HG02852 (cell line): ENCODE results near the gene PRPF19.

ENCODE experiments used
- ATAC-seq: cut with Tn5 transposase; IDR thresholded peaks from one replicate; pipeline ENCODE4 v1.9.1; 2021; ENCODE audit warnings: mild to moderate bottlenecking, moderate library complexity; ENCODE audit not compliant: unreplicated experiment

PRPF19 gene

GRCh38 chr11:60906132-60906972, at the start of gene PRPF19:
Gene PRPF19 (minus strand): TSS chr11:60906585. CDS start chr11:60906382, 203 bp downstream.
- peak; percentile 72 for ATAC-seq

- no peak for ATAC-seq
Measured at GRCh38 chr11:60955571-60955970, 49.2 kb upstream of the PRPF19 start.

GRCh38 chr11:60954421-60954820, 48.0 kb upstream of the PRPF19 start:
- no peak for ATAC-seq

GRCh38 chr11:60953781-60954180, 47.4 kb upstream of the PRPF19 start:
- no peak for ATAC-seq

GRCh38 chr11:60952742-60953170, 46.4 kb upstream of the PRPF19 start:
- no peak for ATAC-seq

GRCh38 chr11:60951904-60952741, 45.7 kb upstream of the PRPF19 start, which contains the start of gene SLC15A3:
Gene SLC15A3 (minus strand): TSS chr11:60952176. CDS start chr11:60951551, 625 bp downstream.
- ATAC-seq, result peak; percentile 75

- ATAC-seq, result no peak
Measured at GRCh38 chr11:60951606-60951903, 45.2 kb upstream of the PRPF19 start.

GRCh38 chr11:60950933-60951605, 44.7 kb upstream of the PRPF19 start:
- no peak for ATAC-seq

GRCh38 chr11:60950024-60950423, 43.6 kb upstream of the PRPF19 start:
- no peak for ATAC-seq

GRCh38 chr11:60948250-60948649, 41.9 kb upstream of the PRPF19 start:
- ATAC-seq, result no peak

GRCh38 chr11:60947700-60948099, 41.3 kb upstream of the PRPF19 start:
- no peak for ATAC-seq

GRCh38 chr11:60946601-60947264, 40.3 kb upstream of the PRPF19 start:
- ATAC-seq, result no peak

GRCh38 chr11:60945295-60945667, 38.9 kb upstream of the PRPF19 start:
- no peak for ATAC-seq

GRCh38 chr11:60944490-60945294, 38.3 kb upstream of the PRPF19 start:
- no peak for ATAC-seq

- no peak for ATAC-seq
Measured at GRCh38 chr11:60942970-60943565, 36.7 kb upstream of the PRPF19 start.

- no peak for ATAC-seq
Measured at GRCh38 chr11:60942219-60942618, 35.8 kb upstream of the PRPF19 start.

GRCh38 chr11:60941371-60942119, 35.2 kb upstream of the PRPF19 start:
- ATAC-seq, result no peak

GRCh38 chr11:60939855-60940254, 33.5 kb upstream of the PRPF19 start:
- no peak for ATAC-seq

- ATAC-seq, result no peak
Measured at GRCh38 chr11:60939301-60939700, 32.9 kb upstream of the PRPF19 start.
